HCT116 (cell line): ENCODE results near the gene HIVEP3.

Experiments
- EZH2 ChIP-seq: fragments of 200-600 bp; sonication (generic); IDR thresholded peaks from 2 replicates; pipeline ENCODE4 v1.6.1; 2017; ENCODE audit warnings: antibody characterized with exemption, mixed run types
- POLR2A ChIP-seq: IDR thresholded peaks from 2 replicates; pipeline ENCODE4 v1.7.0; 2011; ENCODE audit warnings: borderline replicate concordance; ENCODE audit not compliant: insufficient read depth, insufficient read length; ENCODE audit errors: extremely low read depth
- POLR2AphosphoS5 ChIP-seq: IDR thresholded peaks from 2 replicates; pipeline ENCODE4 v1.6.1; 2011; ENCODE audit warnings: mild to moderate bottlenecking, low read depth, low read length, moderate library complexity
- TF ChIP-seq, protein P1 (sequence below), 3 experiments: fragments of 200-600 bp in 1 of 3; sonication (generic) in 1 of 3; IDR thresholded peaks in 2 of 3; conservative IDR thresholded peaks in 1 of 3; 2 replicates each; pipeline ENCODE4 v1.5.1; 2012 to 2017; ENCODE audit warnings: low read depth in 2 of 3, low read length in 2 of 3, antibody characterized with exemption in 1 of 3, borderline replicate concordance in 1 of 3, control low read depth in 1 of 3, mild to moderate bottlenecking in 1 of 3, mixed read lengths in 1 of 3, mixed run types in 1 of 3, moderate library complexity in 1 of 3; ENCODE audit not compliant: insufficient read depth in 1 of 3

DNA sequence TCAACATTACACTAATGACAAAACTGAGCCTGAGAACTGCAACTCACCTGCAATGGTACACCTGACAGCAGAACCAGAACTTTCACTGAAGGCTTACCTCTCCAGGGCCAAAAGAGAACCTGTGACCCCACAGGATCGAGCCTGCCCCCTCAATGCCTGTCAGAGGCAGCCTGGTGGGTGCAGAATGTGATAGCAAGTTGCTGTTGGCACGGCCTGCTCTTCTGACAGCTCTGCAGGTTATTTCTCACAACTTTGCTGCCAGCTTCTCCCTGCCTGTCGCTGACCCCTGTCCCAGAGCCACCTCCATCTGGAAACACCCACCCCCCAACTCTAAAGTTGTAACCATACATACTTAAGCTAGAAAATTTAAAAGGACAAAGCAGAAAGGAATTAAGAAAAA, 35.2 kb downstream of the HIVEP3 start:
- TF ChIP-seq POLR2AphosphoS5 (no peak), EZH2 (no peak), POLR2A (no peak)
- TF ChIP-seq, protein P1, sequence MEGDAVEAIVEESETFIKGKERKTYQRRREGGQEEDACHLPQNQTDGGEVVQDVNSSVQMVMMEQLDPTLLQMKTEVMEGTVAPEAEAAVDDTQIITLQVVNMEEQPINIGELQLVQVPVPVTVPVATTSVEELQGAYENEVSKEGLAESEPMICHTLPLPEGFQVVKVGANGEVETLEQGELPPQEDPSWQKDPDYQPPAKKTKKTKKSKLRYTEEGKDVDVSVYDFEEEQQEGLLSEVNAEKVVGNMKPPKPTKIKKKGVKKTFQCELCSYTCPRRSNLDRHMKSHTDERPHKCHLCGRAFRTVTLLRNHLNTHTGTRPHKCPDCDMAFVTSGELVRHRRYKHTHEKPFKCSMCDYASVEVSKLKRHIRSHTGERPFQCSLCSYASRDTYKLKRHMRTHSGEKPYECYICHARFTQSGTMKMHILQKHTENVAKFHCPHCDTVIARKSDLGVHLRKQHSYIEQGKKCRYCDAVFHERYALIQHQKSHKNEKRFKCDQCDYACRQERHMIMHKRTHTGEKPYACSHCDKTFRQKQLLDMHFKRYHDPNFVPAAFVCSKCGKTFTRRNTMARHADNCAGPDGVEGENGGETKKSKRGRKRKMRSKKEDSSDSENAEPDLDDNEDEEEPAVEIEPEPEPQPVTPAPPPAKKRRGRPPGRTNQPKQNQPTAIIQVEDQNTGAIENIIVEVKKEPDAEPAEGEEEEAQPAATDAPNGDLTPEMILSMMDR (IDR thresholded peaks at IDR 0.05 in 2 of 3, conservative IDR thresholded peaks at IDR 0.05 in 1 of 3; ENCODE audit: borderline replicate concordance in 1 of 3, insufficient read depth in 1 of 3, low read depth in 2 of 3, low read length in 2 of 3), result no peak
